ENCODE data around the gene FRMD5.

Gene FRMD5

DNA sequence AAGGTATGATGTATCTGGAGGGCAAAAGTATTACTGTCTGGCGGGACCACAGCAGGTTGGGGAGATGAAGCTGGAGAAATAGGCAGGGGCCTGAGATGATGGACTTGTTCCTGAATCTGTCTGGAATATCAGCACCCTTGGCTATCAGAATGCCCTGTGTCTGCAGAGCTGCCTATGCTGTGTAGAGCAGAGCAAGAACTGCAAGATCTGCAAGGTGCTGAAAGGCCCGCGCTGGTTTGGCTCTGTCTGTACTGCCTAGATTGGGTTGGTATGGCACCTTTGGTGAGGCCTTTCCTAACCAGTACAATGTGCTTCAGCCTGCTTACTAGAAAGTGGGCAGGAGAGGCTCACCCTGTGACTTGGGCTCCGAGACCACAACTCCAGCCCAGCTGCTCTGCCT lies 271.5 kb downstream of the FRMD5 start:
- no peak for DNase-seq (ENCODE audit: low read depth)

DNA sequence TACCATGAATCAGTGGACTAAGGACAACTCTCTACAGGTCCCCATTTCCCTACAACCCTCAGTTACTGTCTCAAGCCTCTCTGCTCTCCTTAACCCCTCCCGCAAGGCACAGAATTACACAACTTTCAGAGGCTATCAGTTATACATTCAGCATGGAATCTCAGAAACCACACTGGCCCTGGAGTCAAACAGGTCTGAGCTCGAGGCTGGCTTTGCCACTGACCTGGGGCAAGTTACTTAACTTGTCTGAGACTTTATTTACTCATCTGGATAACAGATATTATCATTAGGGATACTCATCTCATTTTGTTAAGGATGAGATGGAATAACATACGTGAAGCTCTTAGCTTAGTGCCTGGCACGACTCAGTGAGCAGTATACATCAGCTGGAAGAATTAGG lies 273.1 kb downstream of the FRMD5 start:
- peak; percentile 69 for DNase-seq (ENCODE audit: low read depth)

- DNase-seq (ENCODE audit: low read depth): peak; percentile 66
Observed at GRCh38 chr15:43920815-43921214, 274.3 kb downstream of the FRMD5 start.

DNA sequence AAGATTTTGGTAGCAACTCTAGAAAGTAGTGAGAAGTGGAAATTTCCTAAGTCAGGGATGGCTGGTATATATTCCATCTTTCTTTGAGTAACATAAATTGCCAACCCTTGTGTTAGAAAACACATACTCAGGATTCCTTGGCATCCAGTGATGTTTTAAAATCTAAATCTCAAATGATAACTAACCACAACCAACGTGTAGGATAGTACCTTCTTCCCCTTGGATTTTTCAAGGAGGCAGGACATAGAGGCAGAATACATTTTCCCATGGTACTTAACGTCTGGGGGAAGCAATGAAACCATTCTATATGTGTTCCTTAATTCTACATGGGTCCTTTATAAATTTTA lies 274.8 kb downstream of the FRMD5 start:
- DNase-seq (ENCODE audit: low read depth): no peak

- DNase-seq (ENCODE audit: low read depth): no peak
Observed at GRCh38 chr15:43919540-43920253, 275.4 kb downstream of the FRMD5 start.

DNA sequence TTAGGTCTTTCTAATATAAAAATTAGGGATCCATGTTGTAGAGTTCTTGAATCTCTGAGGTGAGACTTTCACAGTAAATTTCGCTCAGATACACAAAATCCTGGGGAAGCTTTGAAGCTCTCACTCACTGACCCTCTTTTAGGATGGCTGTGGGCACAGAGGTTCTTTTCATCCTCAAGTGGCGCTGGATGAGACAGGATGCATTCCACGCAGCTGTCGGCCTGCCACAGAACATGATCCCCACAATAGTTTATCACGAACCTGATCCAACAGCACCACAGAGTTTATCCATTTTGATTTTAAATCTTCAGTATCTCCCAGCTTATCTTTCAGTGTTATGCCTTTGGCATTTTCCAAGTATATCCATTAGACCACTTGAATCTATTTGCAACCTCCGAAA lies 276.4 kb downstream of the FRMD5 start:
- DNase-seq (ENCODE audit: low read depth): no peak

DNA sequence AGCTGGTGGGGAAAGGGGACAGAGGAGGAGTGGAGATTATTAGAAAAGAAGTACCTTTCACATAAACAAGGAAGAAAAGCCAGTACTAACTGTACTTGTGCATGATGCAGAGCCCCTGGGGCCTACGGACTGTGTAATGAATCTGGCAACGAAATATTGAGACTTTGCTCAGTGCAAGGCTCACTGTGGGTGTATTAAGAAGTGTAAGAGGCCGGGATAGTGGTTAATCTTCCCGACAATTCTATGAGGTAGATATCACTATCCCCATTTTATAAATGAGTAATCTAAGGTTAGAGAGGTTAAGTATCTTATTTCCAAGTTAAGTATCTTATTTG lies 278.8 kb downstream of the FRMD5 start:
- no peak for DNase-seq (ENCODE audit: low read depth)

- no peak for DNase-seq (ENCODE audit: low read depth)
Observed at GRCh38 chr15:43915631-43916325, 279.3 kb downstream of the FRMD5 start.

DNA sequence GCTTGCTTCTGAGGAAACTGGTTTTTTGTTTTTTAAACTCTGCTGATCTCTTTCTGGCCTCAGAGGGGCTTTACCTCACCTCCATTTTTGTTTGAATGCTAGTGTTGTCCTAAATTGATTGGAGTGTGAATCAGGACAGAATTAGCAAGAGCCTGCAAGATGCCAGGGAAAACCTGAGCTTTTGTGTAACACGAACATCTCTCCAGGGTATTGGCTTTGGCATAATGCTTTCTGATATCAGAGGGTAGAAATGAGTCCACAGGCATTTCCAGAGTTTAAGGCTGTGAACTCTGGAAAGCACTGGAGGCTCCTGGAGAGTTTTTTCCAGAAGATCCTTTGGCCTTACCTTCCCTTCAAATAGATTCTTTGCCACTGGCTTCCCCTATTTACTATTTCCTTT lies 281.1 kb downstream of the FRMD5 start:
- no peak for DNase-seq (ENCODE audit: low read depth)

GRCh38 chr15:43913026-43913780 lies 281.9 kb downstream of the FRMD5 start:
- DNase-seq (ENCODE audit: low read depth): peak; percentile 98

GRCh38 chr15:43912208-43912607 lies 282.9 kb downstream of the FRMD5 start:
- DNase-seq (ENCODE audit: low read depth): no peak

DNA sequence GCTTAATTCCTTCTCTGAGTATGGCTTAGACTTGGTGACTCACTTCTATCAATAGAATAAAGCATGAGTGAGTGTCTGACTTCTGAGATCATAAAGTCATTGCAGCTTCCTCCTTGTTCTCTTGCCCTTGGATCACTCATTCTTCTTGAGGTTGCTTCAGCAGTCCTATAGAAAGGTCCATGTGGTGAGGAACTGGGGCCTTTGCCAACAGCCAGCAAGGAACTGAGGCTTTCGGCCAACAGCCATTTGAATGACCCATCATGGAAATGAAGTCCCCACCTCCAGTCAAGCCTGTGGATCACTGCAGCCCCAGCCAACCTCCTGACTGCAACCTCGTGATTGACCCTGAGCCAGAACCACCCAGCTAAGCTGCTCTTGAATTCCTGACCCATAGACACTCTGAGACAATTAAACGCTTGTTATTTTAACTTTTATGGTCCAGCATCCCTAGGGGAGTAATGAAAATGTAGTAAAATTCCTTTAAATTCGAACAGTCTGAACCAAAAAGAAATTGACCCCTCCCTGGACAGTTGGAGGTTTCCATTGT lies 283.8 kb downstream of the FRMD5 start:
- peak; percentile 91 for DNase-seq (ENCODE audit: low read depth)

- DNase-seq (ENCODE audit: low read depth): no peak
Observed at GRCh38 chr15:43908516-43909050, 286.5 kb downstream of the FRMD5 start.

DNA sequence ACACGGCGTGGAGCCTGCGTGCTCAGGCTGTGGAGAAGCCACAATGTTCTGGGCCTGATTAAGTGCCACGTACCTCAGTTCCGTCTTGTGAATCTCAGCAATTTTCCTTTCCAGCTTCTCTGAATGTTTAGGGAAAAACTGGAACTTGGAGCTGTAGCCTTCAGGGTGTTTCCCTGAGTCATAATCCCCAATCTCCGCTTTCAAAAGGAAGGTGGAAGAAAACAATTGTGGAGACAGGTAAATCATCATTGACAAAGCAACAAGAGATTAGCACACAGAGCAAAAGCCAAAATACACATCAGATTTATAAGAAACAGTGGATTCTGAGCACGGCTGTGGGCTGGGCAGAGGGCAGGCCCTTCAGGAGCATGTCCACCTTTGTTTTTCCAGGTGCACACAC lies 289.3 kb downstream of the FRMD5 start:
- no peak for DNase-seq (ENCODE audit: low read depth)

- peak; percentile 48 for DNase-seq (ENCODE audit: low read depth)
Observed at GRCh38 chr15:43903864-43904290, 291.2 kb downstream of the FRMD5 start.

- no peak for DNase-seq (ENCODE audit: low read depth)
Observed at GRCh38 chr15:43901495-43901894, 293.6 kb downstream of the FRMD5 start.

GRCh38 chr15:43900996-43901395 lies 294.1 kb downstream of the FRMD5 start:
- no peak for DNase-seq (ENCODE audit: low read depth)

GRCh38 chr15:43899928-43900327 lies 295.1 kb downstream of the FRMD5 start:
- DNase-seq (ENCODE audit: low read depth): no peak

- no peak for DNase-seq (ENCODE audit: low read depth)
Observed at GRCh38 chr15:43898891-43899290, 296.2 kb downstream of the FRMD5 start.

DNA sequence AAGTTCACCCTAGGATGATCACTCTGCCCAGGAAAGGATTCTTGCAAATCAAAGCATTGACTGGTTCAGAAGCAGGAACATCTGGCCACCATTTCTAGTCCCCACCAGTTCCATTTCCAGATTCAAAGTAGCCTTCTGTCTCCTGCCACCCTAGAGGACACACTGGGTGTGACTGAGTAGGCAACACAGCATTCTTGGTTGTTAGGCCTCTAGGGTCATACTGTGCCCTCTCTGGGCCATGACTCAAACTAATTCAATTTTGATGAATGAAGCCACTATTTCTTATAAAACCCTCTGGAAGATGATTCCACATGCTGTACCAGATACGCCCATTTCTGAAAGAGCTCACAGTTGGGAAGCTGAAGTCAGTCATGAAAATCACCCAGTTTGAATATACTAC lies 298.5 kb downstream of the FRMD5 start:
- no peak for DNase-seq (ENCODE audit: low read depth)

DNA sequence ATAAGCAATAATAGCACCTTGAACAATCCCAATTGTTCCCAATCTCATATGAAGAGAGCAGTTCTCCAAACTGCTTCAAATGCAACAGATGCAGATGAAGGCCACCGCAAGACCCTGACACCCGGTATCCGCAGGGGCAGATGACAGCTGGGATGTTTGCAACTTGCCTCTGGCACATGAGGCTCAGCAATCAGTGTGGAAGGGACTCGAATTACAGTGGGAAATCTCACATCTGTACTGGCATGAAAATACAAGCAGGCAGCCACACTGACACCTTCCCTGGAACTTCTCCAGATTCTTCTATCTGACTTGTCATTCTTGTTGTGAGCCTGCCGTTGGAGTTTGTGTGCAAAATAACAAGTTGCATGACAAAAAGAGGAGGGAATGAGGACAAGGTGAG lies 299.5 kb downstream of the FRMD5 start:
- no peak for DNase-seq (ENCODE audit: low read depth)

- no peak for DNase-seq (ENCODE audit: low read depth)
Observed at GRCh38 chr15:43893956-43894355, 301.1 kb downstream of the FRMD5 start.

DNA sequence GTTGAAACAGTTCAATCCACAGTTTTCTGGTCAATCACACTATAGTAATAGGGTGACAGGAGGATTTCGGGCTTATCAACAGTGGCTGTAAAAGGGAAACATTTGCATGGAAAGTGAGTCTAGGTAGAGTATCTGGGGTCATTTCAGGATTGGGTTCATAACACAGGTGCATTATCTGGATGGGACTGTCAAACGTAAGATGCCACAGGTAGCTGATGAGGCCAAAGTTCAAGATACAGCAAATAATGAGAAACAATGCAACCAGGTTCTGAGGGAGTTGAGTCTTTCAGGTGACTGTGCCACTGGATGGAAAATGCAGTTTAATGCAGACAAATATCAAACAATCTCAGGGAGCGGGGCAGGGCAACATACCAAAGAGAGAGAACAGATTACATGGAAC lies 306.0 kb downstream of the FRMD5 start:
- no peak for DNase-seq (ENCODE audit: low read depth)

All from iris pigment epithelial cell (primary cell).